H9 (cell line): Measurements from ENCODE around the gene TMEM273. TPM values are rescaled to one million over a fixed set of nuclear protein-coding genes. Genes with fewer than 3 reads are reported as not detected.

Experiments
- DNase-seq: peaks from one replicate; pipeline ENCODE4 v3.0.0-alpha.2; 2017
- H2AFZ ChIP-seq: one replicate; pipeline ENCODE4 v1.6.1; 2013; ENCODE audit warnings: mild to moderate bottlenecking, low read length, control low read depth, moderate library complexity
- H2AK5ac ChIP-seq: 2 replicates; pipeline ENCODE4 v1.6.1; 2013; ENCODE audit warnings: low read length, control low read depth, mixed read lengths; ENCODE audit not compliant: insufficient read length
- H2BK120ac ChIP-seq: one replicate; pipeline ENCODE4 v1.6.1; 2013; ENCODE audit warnings: low read depth, mild to moderate bottlenecking, low read length, control low read depth, inconsistent platforms; ENCODE audit not compliant: poor library complexity, severe bottlenecking
- H2BK12ac ChIP-seq: 2 replicates; pipeline ENCODE4 v1.6.1; 2013; ENCODE audit warnings: low read length, control low read depth, mixed read lengths, low read depth; ENCODE audit not compliant: insufficient read length
- H2BK15ac ChIP-seq: 2 replicates; pipeline ENCODE4 v1.6.1; 2013; ENCODE audit warnings: low read depth, low read length, control low read depth
- H2BK20ac ChIP-seq: one replicate; pipeline ENCODE4 v1.6.1; 2013; ENCODE audit warnings: low read depth, mild to moderate bottlenecking, low read length, control low read depth, inconsistent platforms; ENCODE audit not compliant: poor library complexity, severe bottlenecking
- H2BK5ac ChIP-seq: 2 replicates; pipeline ENCODE4 v1.6.1; 2013; ENCODE audit warnings: low read length, control low read depth, mixed read lengths; ENCODE audit not compliant: insufficient read length
- H3K14ac ChIP-seq: 2 replicates; pipeline ENCODE4 v1.6.1; 2013; ENCODE audit warnings: low read length, control low read depth; ENCODE audit not compliant: insufficient read depth
- H3K18ac ChIP-seq: 2 replicates; pipeline ENCODE4 v1.6.1; 2013; ENCODE audit warnings: low read depth, mild to moderate bottlenecking, mixed read lengths, low read length, control low read depth; ENCODE audit not compliant: insufficient read length
- H3K23ac ChIP-seq: 2 replicates; pipeline ENCODE4 v1.6.1; 2013; ENCODE audit warnings: low read length, control low read depth, mixed read lengths, low read depth; ENCODE audit not compliant: insufficient read length
- H3K23me2 ChIP-seq: 2 replicates; pipeline ENCODE4 v1.6.1; 2013; ENCODE audit warnings: low read depth, mild to moderate bottlenecking, mixed read lengths, low read length, control low read depth; ENCODE audit not compliant: insufficient read length, poor library complexity, severe bottlenecking
- H3K27ac ChIP-seq: 2 replicates; pipeline ENCODE4 v1.5.1; 2013; ENCODE audit warnings: low read length, control low read depth, mixed read lengths, low read depth; ENCODE audit not compliant: insufficient read length
- H3K27me3 ChIP-seq: 2 replicates; pipeline ENCODE4 v1.6.1; 2013; ENCODE audit warnings: low read length, control low read depth, inconsistent platforms; ENCODE audit not compliant: insufficient read depth
- H3K4ac ChIP-seq: 2 replicates; pipeline ENCODE4 v1.6.1; 2013; ENCODE audit warnings: low read depth, mild to moderate bottlenecking, control low read depth, inconsistent platforms, low read length, moderate library complexity
- H3K4me1 ChIP-seq: 2 replicates; pipeline ENCODE4 v1.6.1; 2013; ENCODE audit warnings: low read length, control low read depth, inconsistent platforms; ENCODE audit not compliant: insufficient read depth
- H3K4me2 ChIP-seq: 2 replicates; pipeline ENCODE4 v1.6.1; 2013; ENCODE audit warnings: low read length, control low read depth, mixed read lengths; ENCODE audit not compliant: insufficient read length, insufficient read depth
- H3K56ac ChIP-seq: 2 replicates; pipeline ENCODE4 v1.6.1; 2013; ENCODE audit warnings: low read depth, mild to moderate bottlenecking, mixed read lengths, low read length, control low read depth; ENCODE audit not compliant: insufficient read length
- H3K79me1 ChIP-seq: 2 replicates; pipeline ENCODE4 v1.6.1; 2013; ENCODE audit warnings: low read depth, mild to moderate bottlenecking, moderate library complexity, low read length, control low read depth, inconsistent platforms; ENCODE audit not compliant: insufficient read depth, poor library complexity, severe bottlenecking
- H3K79me2 ChIP-seq: 2 replicates; pipeline ENCODE4 v1.6.1; 2013; ENCODE audit warnings: low read length, control low read depth, inconsistent platforms; ENCODE audit not compliant: insufficient read depth
- H3K9ac ChIP-seq: 2 replicates; pipeline ENCODE4 v1.6.1; 2013; ENCODE audit warnings: low read length, control low read depth, mixed read lengths; ENCODE audit not compliant: insufficient read length; ENCODE audit errors: extremely low read depth
- H3K9me3 ChIP-seq: one replicate; pipeline ENCODE4 v1.6.1; 2013; ENCODE audit warnings: low read depth, low read length, inconsistent platforms; ENCODE audit not compliant: control insufficient read depth
- H3T11ph ChIP-seq: one replicate; pipeline ENCODE4 v1.6.1; 2013; ENCODE audit warnings: mild to moderate bottlenecking, low read length, control low read depth, inconsistent platforms
- H4K20me1 ChIP-seq: one replicate; pipeline ENCODE4 v1.6.1; 2013; ENCODE audit not compliant: control insufficient read depth, insufficient read length, insufficient read depth
- H4K5ac ChIP-seq: 2 replicates; pipeline ENCODE4 v1.6.1; 2013; ENCODE audit warnings: low read depth, mild to moderate bottlenecking, mixed read lengths, low read length, control low read depth; ENCODE audit not compliant: insufficient read length
- H4K8ac ChIP-seq: replicated peaks from 2 replicates; pipeline ENCODE4 v1.6.1; 2013; ENCODE audit warnings: low read length, control low read depth, mixed read lengths, low read depth; ENCODE audit not compliant: insufficient read length
- H4K91ac ChIP-seq: 2 replicates; pipeline ENCODE4 v1.6.1; 2013; ENCODE audit warnings: low read depth, mild to moderate bottlenecking, moderate library complexity, mixed read lengths, low read length, control low read depth; ENCODE audit not compliant: insufficient read length
- H3K27ac Mint-ChIP-seq, 3 experiments: 2 replicates in 2 of 3; 3 replicates in 1 of 3; pipeline ENCODE4 v1.8.0; 2020 to 2021; ENCODE audit warnings: mixed read lengths in 3 of 3, mild to moderate bottlenecking in 1 of 3, moderate library complexity in 1 of 3
- H3K27me3 Mint-ChIP-seq: 2 replicates; pipeline ENCODE4 v1.8.0; 2021; ENCODE audit warnings: low read depth, mild to moderate bottlenecking, moderate library complexity, mixed read lengths
- H3K36me3 Mint-ChIP-seq, 3 experiments: 2 replicates in 2 of 3; 3 replicates in 1 of 3; pipeline ENCODE4 v1.8.0; 2020 to 2021; ENCODE audit warnings: low read depth in 3 of 3, mixed read lengths in 3 of 3; ENCODE audit not compliant: insufficient read depth in 1 of 3
- H3K4me1 Mint-ChIP-seq, 2 experiments: 2 replicates each; pipeline ENCODE4 v1.8.0; 2020; ENCODE audit warnings: mixed read lengths in 2 of 2
- H3K4me3 Mint-ChIP-seq, 2 experiments: 2 replicates in 1 of 2; 3 replicates in 1 of 2; pipeline ENCODE4 v1.8.0; 2020 to 2021; ENCODE audit warnings: mild to moderate bottlenecking in 2 of 2, mixed read lengths in 2 of 2, moderate library complexity in 1 of 2
- H3K9me3 Mint-ChIP-seq, 2 experiments: 2 replicates in 1 of 2; 3 replicates in 1 of 2; pipeline ENCODE4 v1.8.0; 2020; ENCODE audit warnings: mild to moderate bottlenecking in 2 of 2, mixed read lengths in 2 of 2, moderate library complexity in 1 of 2
- WGBS: extraction: QIAGEN DNeasy Blood & Tissue Kit; methylation state at CpG from one replicate; pipeline ENCODE4 v1.1.7; 2013; ENCODE audit warnings: missing lambda C conversion rate, low lambda C conversion rate, mixed read lengths; ENCODE audit not compliant: insufficient read length; ENCODE audit errors: extremely low coverage; 5-methylcytosine and 5-hydroxymethylcytosine counted together
- total RNA-seq: library from RNA; stranded (reverse); gene quantifications from 2 replicates; pipeline ENCODE4 v1.2.1, GENCODE V29; 2021
- TF ChIP-seq, protein P1 (sequence below): fragments of 200-600 bp; sonication (generic); conservative IDR thresholded peaks from 3 replicates; pipeline ENCODE4 v1.8.0; 2021; ENCODE audit warnings: antibody characterized with exemption, mild to moderate bottlenecking

The TMEM273 gene
- total RNA-seq, 1 experiment from 2014 or later, result not detected

DNA sequence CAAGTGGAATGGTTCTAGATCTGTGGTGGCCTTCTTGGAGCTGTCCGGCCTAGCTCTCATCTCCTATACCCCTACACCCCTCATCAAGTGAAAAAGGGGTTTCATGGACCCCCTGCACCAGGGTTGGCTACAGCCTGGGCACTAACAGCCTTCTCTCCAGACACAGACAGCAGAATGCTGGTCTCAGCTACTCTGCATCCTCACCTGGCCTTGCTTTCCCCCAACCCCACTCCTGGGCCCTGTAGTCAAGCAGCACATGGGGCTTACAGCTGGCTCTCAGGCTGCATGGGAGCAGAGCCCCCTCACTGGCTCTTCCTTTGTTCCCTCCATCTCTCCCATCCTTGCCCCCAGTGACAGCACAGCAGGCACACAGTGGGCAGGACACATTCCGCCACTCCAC lies 20.8 kb upstream of the TMEM273 start:
- Histone ChIP-seq H3K4me2 (no peak overlapping the region), H3K4me1 (no peaks in the 10 kb centered on the region; the same call in 1 of the 2 replicates), H3K9ac (no peak overlapping the region), H4K20me1 (no peaks in the 10 kb centered on the region), H3K18ac (no peak overlapping the region), H4K8ac (no peak overlapping the region), H3K27ac (no peak overlapping the region), H2BK120ac (no peak overlapping the region), H3K23ac (no peak overlapping the region), H3K23me2 (no peaks in the 10 kb centered on the region), H3K4ac (no peak overlapping the region), H3K79me1 (no peaks in the 10 kb centered on the region), H3K79me2 (no peaks in the 10 kb centered on the region), H4K91ac (no peak overlapping the region), H3T11ph (no peak overlapping the region), H2BK15ac (no peak overlapping the region), H2AFZ (no peak overlapping the region), H3K9me3 (no peaks in the 10 kb centered on the region), H3K56ac (no peak overlapping the region), H2AK5ac (no peak overlapping the region), H2BK12ac (no peak overlapping the region), H3K27me3 (no peaks in the 10 kb centered on the region), H4K5ac (no peak overlapping the region), H3K14ac (no peak overlapping the region), H2BK20ac (no peak overlapping the region), H2BK5ac (no peak overlapping the region)
- Mint-ChIP-seq H3K9me3 (peaks cover 0 to 9% of the 10 kb centered on the region in 2 experiments; a peak in 1 of 5 replicates), H3K36me3 (no peaks in the 10 kb centered on the region; a peak in 1 of 7 replicates), H3K4me3 (no peak overlapping the region), H3K27me3 (peaks cover 27% of the 10 kb centered on the region), H3K27ac (no peak overlapping the region), H3K4me1 (peaks cover 7 to 14% of the 10 kb centered on the region in 2 experiments)
- no CpG with 5 or more reads among the region's 2 CpGs for whole genome bisulfite sequencing
- TF ChIP-seq, protein P1, sequence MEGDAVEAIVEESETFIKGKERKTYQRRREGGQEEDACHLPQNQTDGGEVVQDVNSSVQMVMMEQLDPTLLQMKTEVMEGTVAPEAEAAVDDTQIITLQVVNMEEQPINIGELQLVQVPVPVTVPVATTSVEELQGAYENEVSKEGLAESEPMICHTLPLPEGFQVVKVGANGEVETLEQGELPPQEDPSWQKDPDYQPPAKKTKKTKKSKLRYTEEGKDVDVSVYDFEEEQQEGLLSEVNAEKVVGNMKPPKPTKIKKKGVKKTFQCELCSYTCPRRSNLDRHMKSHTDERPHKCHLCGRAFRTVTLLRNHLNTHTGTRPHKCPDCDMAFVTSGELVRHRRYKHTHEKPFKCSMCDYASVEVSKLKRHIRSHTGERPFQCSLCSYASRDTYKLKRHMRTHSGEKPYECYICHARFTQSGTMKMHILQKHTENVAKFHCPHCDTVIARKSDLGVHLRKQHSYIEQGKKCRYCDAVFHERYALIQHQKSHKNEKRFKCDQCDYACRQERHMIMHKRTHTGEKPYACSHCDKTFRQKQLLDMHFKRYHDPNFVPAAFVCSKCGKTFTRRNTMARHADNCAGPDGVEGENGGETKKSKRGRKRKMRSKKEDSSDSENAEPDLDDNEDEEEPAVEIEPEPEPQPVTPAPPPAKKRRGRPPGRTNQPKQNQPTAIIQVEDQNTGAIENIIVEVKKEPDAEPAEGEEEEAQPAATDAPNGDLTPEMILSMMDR, result no peak
- no peak for DNase-seq
